HepG2 (cell line): Measurements from ENCODE around the gene APOC1. TPM values are rescaled to one million over a fixed set of nuclear protein-coding genes. Genes with fewer than 3 reads are reported as not detected.

ENCODE experiments used
- ATF1 ChIP-seq: IDR thresholded peaks from 2 replicates; pipeline ENCODE4 v1.6.1; 2016; ENCODE audit warnings: mild to moderate bottlenecking, control low read depth
- ATF3 ChIP-seq: sonication (generic); formaldehyde crosslinking; IDR thresholded peaks from 2 replicates; pipeline ENCODE4 v1.4.0; 2020; ENCODE audit warnings: missing genetic modification reagents
- ATF7-NPFF ChIP-seq: sonication (generic); formaldehyde crosslinking; IDR thresholded peaks from 2 replicates; pipeline ENCODE4 v1.8.1; 2023; ENCODE audit warnings: mild to moderate bottlenecking, low read depth, missing genetic modification reagents, moderate library complexity
- ATRX ChIP-seq: sonication (generic); formaldehyde crosslinking; IDR thresholded peaks from 2 replicates; pipeline ENCODE4 v1.4.0; 2020; ENCODE audit warnings: missing genetic modification reagents, borderline replicate concordance
- HIVEP1 ChIP-seq: sonication (generic); formaldehyde crosslinking; IDR thresholded peaks from 2 replicates; pipeline ENCODE4 v1.4.0; 2020; ENCODE audit warnings: mild to moderate bottlenecking, missing genetic modification reagents
- HNRNPL ChIP-seq: fragments of 200-400 bp; formaldehyde crosslinking; IDR thresholded peaks from 2 replicates; pipeline ENCODE4 v1.6.1; 2017; ENCODE audit warnings: mild to moderate bottlenecking, low read depth, low read length
- HOXA3 ChIP-seq: sonication (generic); formaldehyde crosslinking; IDR thresholded peaks from 2 replicates; pipeline ENCODE4 v1.5.0; 2020; ENCODE audit warnings: missing genetic modification reagents
- IRF2 ChIP-seq: IDR thresholded peaks from 2 replicates; pipeline ENCODE4 v1.6.1; 2018; ENCODE audit warnings: missing genetic modification reagents, missing compliant biosample characterization
- KLF11 ChIP-seq: IDR thresholded peaks from 2 replicates; pipeline ENCODE4 v1.6.1; 2016; ENCODE audit warnings: missing compliant biosample characterization
- KLF9 ChIP-seq: IDR thresholded peaks from 2 replicates; pipeline ENCODE4 v1.6.1; 2016; ENCODE audit warnings: low read depth
- MEF2D ChIP-seq: sonication (generic); formaldehyde crosslinking; IDR thresholded peaks from 2 replicates; pipeline ENCODE4 v1.5.1; 2020; ENCODE audit warnings: mild to moderate bottlenecking, missing genetic modification reagents
- MLXIP ChIP-seq: sonication (generic); formaldehyde crosslinking; IDR thresholded peaks from 2 replicates; pipeline ENCODE4 v1.9.0; 2021; ENCODE audit warnings: missing genetic modification reagents, borderline replicate concordance
- NR1H2 ChIP-seq: sonication (generic); formaldehyde crosslinking; IDR thresholded peaks from 2 replicates; pipeline ENCODE4 v1.8.1; 2022; ENCODE audit warnings: low read depth, missing genetic modification reagents, borderline replicate concordance
- NR2C2 ChIP-seq: sonication (generic); formaldehyde crosslinking; IDR thresholded peaks from 2 replicates; pipeline ENCODE4 v1.4.0; 2020; ENCODE audit warnings: missing genetic modification reagents, mild to moderate bottlenecking, moderate library complexity, borderline replicate concordance
- PPARG ChIP-seq: conservative IDR thresholded peaks from 2 replicates; pipeline ENCODE4 v1.6.1; 2016; ENCODE audit warnings: missing biosample characterization, missing genetic modification reagents
- RXRB ChIP-seq: IDR thresholded peaks from 2 replicates; pipeline ENCODE4 v1.6.1; 2016; ENCODE audit warnings: borderline replicate concordance, missing genetic modification reagents, missing compliant biosample characterization
- SALL2 ChIP-seq: sonication (generic); formaldehyde crosslinking; IDR thresholded peaks from 2 replicates; pipeline ENCODE4 v1.8.1; 2023; ENCODE audit warnings: mild to moderate bottlenecking, missing genetic modification reagents, inconsistent platforms
- SMAD3 ChIP-seq: sonication (generic); formaldehyde crosslinking; IDR thresholded peaks from 2 replicates; pipeline ENCODE4 v1.4.0; 2020; ENCODE audit warnings: missing genetic modification reagents
- ZBTB4 ChIP-seq: sonication (generic); formaldehyde crosslinking; IDR thresholded peaks from 2 replicates; pipeline ENCODE4 v1.4.0; 2020; ENCODE audit warnings: missing genetic modification reagents, mild to moderate bottlenecking, borderline replicate concordance
- ZFP82 ChIP-seq: sonication (generic); formaldehyde crosslinking; IDR thresholded peaks from 2 replicates; pipeline ENCODE4 v1.5.1; 2020; ENCODE audit warnings: mild to moderate bottlenecking, missing genetic modification reagents, borderline replicate concordance
- ZNF10 ChIP-seq: sonication (generic); formaldehyde crosslinking; IDR thresholded peaks from 2 replicates; pipeline ENCODE4 v1.4.0; 2020; ENCODE audit warnings: mild to moderate bottlenecking, low read depth, missing genetic modification reagents, borderline replicate concordance
- ZNF333 ChIP-seq: sonication (generic); formaldehyde crosslinking; IDR thresholded peaks from 2 replicates; pipeline ENCODE4 v1.4.0; 2020; ENCODE audit warnings: mild to moderate bottlenecking, missing genetic modification reagents, borderline replicate concordance
- ZNF672 ChIP-seq: sonication (generic); formaldehyde crosslinking; IDR thresholded peaks from 2 replicates; pipeline ENCODE4 v1.8.1; 2022; ENCODE audit warnings: missing genetic modification reagents
- ZNF780A ChIP-seq: sonication (generic); formaldehyde crosslinking; IDR thresholded peaks from 2 replicates; pipeline ENCODE4 v1.8.0; 2022; ENCODE audit warnings: mild to moderate bottlenecking, missing genetic modification reagents, moderate library complexity
- ZSCAN12 ChIP-seq: sonication (generic); formaldehyde crosslinking; IDR thresholded peaks from 2 replicates; pipeline ENCODE4 v1.9.0; 2021; ENCODE audit warnings: mild to moderate bottlenecking, missing genetic modification reagents
- polyA plus RNA-seq, 8 experiments: library from polyadenylated mRNA; depleted of rRNA in 3 of 8; stranded (reverse) in 7 of 8; unstranded in 1 of 8; fragments of >200 nt; fragmentation: Illumina TruSeq in 4 of 8; extraction: Trizol in 4 of 8; gene quantifications; 2 replicates each; pipeline versions ENCODE4 v1.2.1 to v1.2.3, GENCODE V29; 2011 to 2016; ENCODE audit warnings: low read depth in 4 of 8, missing spikeins in 1 of 8, mixed read lengths in 1 of 8; ENCODE audit not compliant: insufficient read depth in 1 of 8
- total RNA-seq, 5 experiments: library from RNA; depleted of rRNA; stranded (reverse); fragments of >200 nt; fragmentation: Illumina TruSeq; extraction: Trizol; gene quantifications; 2 replicates each; pipeline ENCODE4 v1.2.3, GENCODE V29; 2016; ENCODE audit warnings: low read depth in 1 of 5

The APOC1 gene
- total and polyA plus RNA-seq, 2 of the 13 experiments (the other 11 are each of a cell fraction or from before 2014, with no cell fraction given) = 600 to 1,235 TPM

GRCh38 chr19:44891016-44891882 lies 23.2 kb upstream of the APOC1 start, which contains the start of gene TOMM40 (continued):
- no peak for TF ChIP-seq MLXIP (CRISPR knock-in tag)
- no peak for TF ChIP-seq ZNF333 (CRISPR knock-in tag)
- 0 out of 2 replicates have a peak, but pooled peaks have one; percentile 7 for TF ChIP-seq HNRNPL
- no peak for TF ChIP-seq ZFP82 (CRISPR knock-in tag)
- TF ChIP-seq KLF9 (CRISPR knock-in tag) = no peak
- no peak for TF ChIP-seq SMAD3 (CRISPR knock-in tag)
- peak; percentile 26; the same call in 1 of the 2 replicates for TF ChIP-seq SALL2 (CRISPR knock-in tag)
- no peak for TF ChIP-seq ZSCAN12 (CRISPR knock-in tag)
- TF ChIP-seq RXRB (CRISPR knock-in tag) = no peak; the same call in 1 of the 2 replicates
- TF ChIP-seq ZNF780A (CRISPR knock-in tag) = no peak
- no peak; the same call in 1 of the 2 replicates for TF ChIP-seq ATF1
- no peak for TF ChIP-seq ZNF672
- no peak for TF ChIP-seq HIVEP1 (CRISPR knock-in tag)
- TF ChIP-seq KLF11 = peak; percentile 19; the same call in 1 of the 2 replicates
- TF ChIP-seq NR1H2 = no peak
- TF ChIP-seq ZBTB4 (CRISPR knock-in tag) = no peak
- peak; percentile 36 for TF ChIP-seq ATF7-NPFF
- TF ChIP-seq ATF3 (CRISPR knock-in tag) = no peak; the same call in 1 of the 2 replicates
- no peak for TF ChIP-seq HOXA3 (CRISPR knock-in tag)
- TF ChIP-seq ATRX (CRISPR knock-in tag) = no peak
- TF ChIP-seq MEF2D (CRISPR knock-in tag) = no peak
- no peak for TF ChIP-seq ZNF10
- no peak for TF ChIP-seq PPARG
- no peak for TF ChIP-seq IRF2 (CRISPR knock-in tag)
- peak; percentile 98 for TF ChIP-seq NR2C2 (CRISPR knock-in tag)
